Endometrial microvascular endothelial cells (primary cell): ENCODE measurements around the gene TRIM71. TPM values are rescaled to one million over a fixed set of nuclear protein-coding genes. Genes with fewer than 3 reads are reported as not detected.

ENCODE experiments used
- in situ Hi-C: cut with HindIII; loops from 2 replicates; pipeline ENCODE4 v1.10.0; 2017; ENCODE audit warnings: low sequenced_read_pairs, low pct_unique_long_range_greater_than_20kb; ENCODE audit errors: inconsistent ontology term
- total RNA-seq: library from RNA; depleted of rRNA; stranded (reverse); fragments of >200 nt; gene quantifications from one replicate; pipeline ENCODE4 v1.2.3, GENCODE V29; 2015; ENCODE audit errors: inconsistent ontology term

Gene TRIM71
- total RNA-seq, 1 donor from 2014 or later, result not detected

GRCh38 chr3:32857921-32858320 is 40.1 kb downstream of the TRIM71 start:
- in situ Hi-C loops, result no loop called here

- in situ Hi-C loops, result no loop called here
Observed at GRCh38 chr3:32859604-32860237, 41.9 kb downstream of the TRIM71 start.

GRCh38 chr3:32860499-32860898 is 42.7 kb downstream of the TRIM71 start:
- in situ Hi-C loops, result no loop called here

DNA sequence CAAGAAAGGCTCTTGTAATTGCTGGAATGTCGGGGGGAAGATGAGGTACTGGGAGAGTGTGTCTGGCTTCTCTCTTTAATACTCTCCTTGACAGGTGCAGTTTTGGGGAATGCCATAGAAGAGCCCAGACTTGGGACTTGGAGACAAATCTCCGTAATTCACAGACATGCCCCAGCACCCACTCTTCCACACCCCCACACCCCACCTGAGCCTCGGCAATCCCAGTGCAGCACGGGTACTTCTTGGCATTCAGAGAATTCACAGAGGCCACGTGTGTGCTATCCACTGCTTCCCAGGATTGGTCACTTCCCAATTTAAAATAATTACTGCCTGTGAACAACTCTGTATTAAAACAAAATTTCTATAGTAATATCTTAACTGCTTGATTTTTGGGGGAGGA is 43.9 kb downstream of the TRIM71 start:
- in situ Hi-C loops, result no loop called here

- in situ Hi-C loops, result no loop called here
Observed at GRCh38 chr3:32862247-32862935, 44.6 kb downstream of the TRIM71 start.

DNA sequence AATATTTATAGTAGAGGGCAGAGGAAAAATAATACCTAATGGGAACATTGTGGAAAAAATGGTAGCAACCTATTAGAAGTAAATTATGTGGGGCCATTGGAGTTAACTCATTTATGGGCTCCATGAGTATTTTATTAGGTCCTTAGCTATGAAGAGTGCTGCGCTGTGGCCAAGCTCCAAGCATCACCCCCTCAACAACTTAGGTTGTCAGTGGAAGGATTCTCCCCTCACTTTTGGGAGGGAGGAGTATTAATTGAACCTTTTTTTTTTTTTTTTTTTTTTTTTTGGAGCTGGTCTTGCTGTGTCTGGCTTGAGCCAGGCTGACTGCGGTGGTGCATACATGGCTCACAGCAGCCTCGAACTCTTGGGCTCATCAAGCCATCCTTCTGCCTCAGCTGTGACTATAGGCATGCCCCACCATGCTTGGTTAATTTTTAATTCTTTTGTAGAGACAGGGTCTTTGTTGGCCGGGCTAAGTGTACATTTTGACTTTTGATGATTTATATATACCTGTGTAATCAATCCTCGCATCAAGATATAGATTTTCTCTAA is 45.2 kb downstream of the TRIM71 start:
- in situ Hi-C loops, result no loop called here

DNA sequence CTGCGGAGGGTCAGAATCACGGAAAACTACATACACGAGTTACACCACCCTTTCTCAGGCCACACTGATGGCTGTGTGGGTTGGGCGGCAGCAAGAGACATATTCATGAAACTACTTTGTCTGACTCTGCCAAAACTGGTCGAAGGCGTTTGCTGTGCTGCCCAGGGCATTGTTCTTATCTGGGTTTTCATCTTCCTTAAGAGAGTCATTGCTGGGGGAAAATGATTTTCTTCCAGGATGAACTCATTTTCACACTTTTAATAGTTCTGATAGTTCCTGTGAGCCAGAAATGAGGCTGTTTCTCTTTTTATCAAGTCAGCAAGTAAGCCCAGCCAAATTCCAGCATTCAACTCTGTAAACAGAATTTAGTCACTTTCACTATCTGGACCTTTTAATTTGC is 47.6 kb downstream of the TRIM71 start:
- in situ Hi-C loops, result no loop called here

DNA sequence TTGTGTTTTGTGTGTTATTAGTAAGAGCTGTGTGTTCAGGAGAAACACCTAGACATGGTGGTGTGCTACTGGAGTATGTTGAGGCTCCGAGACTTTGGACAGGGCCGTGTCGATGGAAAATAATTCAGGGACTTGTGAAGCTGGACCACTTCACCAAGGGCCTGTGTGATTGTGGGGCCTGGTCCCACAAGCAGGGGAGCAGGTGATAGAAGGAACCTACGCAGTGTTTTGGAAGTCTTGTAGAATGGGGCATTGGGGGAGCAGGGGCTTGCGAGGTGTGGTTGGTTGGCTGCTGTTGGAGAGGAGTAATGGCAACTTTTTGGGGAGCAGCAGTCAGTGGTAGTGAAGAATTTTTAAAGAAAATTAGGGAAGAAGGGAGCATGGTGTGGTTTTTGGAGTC is 48.7 kb downstream of the TRIM71 start:
- in situ Hi-C loops, result no loop called here

- in situ Hi-C loops, result no loop called here
Observed at GRCh38 chr3:32867954-32868353, 50.2 kb downstream of the TRIM71 start.

DNA sequence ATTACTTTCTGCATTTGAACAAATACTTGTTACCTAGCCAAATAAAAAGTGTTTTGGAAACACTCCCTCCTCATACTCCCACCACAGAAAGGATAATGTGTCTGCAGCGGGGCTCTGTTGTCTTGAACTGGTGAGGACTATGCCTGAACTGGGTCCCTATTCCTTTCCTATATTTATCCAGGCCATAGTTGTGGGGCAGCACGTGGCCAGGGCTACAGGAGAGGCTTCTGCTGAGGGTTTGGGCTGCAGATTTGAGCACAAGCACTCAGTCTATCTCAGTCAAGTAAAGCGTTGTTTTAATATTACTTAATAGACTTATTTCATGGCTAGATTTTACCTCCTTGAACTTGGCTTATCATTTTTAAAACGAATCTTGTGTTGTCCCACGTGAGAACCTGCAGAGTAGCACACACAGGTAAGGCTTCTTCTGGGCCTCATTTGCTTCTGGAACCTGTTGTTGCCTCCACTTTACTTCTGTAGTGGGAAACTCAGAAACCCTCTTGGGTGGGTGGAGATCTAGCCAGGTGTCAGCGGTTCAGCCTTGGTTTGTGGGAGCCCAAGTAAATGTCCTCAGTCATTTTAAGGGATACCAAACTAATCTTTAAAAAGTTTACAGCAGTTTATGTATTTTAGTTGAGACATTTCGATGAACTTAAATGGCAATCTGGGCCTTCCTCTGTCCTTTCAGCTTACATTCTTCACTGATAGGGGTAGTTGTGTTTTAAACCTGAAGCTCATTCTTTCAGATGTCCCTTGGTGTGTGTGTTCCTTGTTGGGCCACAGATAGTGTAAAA is 51.1 kb downstream of the TRIM71 start:
- in situ Hi-C loops, result no loop called here

DNA sequence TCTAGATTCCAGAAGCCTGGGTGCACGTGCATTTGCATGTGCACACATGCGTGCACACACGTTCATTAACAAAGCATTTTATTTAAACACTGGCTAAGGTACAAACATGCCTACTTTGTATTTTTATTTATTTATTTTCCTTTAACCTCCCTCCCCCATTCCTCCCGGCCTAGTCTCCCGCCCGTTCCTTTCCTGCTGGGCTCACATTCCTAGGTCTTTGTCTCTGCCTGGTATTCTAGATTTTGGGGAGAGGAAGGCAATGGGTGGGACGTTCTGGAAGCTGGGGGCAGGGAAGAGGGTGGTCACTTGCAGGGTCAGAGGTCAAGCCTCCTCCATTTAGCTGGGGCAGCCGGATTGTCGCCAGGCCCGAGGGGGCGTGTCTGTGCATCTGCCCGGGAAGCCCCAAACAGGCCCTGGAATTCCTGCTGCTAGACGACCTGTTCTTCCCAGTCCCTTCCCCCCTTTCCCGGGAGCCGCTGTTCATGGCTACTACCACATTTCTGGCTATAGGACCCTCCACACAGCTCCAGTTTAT is 51.8 kb downstream of the TRIM71 start:
- in situ Hi-C loops, result no loop called here

- in situ Hi-C loops, result no loop called here
Observed at GRCh38 chr3:32870373-32871095, 52.7 kb downstream of the TRIM71 start.

- in situ Hi-C loops, result no loop called here
Observed at GRCh38 chr3:32871273-32871672, 53.5 kb downstream of the TRIM71 start.

- in situ Hi-C loops, result no loop called here
Observed at GRCh38 chr3:32872487-32873382, 54.9 kb downstream of the TRIM71 start.

GRCh38 chr3:32873531-32874130 is 55.8 kb downstream of the TRIM71 start:
- in situ Hi-C loops, result no loop called here

DNA sequence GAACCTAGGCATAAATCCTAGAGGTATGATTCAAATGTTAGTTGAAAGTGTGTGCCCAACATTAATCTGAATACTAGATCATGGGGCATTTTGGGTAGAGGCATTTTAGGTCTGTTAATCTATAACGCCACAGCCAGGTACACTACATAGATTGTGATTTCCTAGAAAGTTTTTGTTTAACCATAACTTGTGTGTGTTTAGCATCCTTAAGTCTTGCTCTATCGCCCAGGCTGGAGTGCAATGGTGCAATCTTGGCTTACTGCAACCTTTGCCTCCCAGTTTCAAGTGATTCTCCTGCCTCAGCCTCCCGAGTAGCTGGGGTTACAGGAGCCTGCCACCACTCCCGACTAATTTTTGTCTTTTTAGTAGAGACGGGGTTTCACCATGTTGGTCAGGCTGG is 59.1 kb downstream of the TRIM71 start:
- in situ Hi-C loops, result no loop called here

- in situ Hi-C loops, result no loop called here
Observed at GRCh38 chr3:32877598-32877997, 59.8 kb downstream of the TRIM71 start.

GRCh38 chr3:32880225-32880624 is 62.4 kb downstream of the TRIM71 start:
- in situ Hi-C loops, result no loop called here
